H9 (cell line): ENCODE results near the gene CHN1. TPM values are rescaled to one million over a fixed set of nuclear protein-coding genes. Genes with fewer than 3 reads are reported as not detected.

Experiments
- DNase-seq: peaks from one replicate; pipeline ENCODE4 v3.0.0-alpha.2; 2017
- H2AFZ ChIP-seq: one replicate; pipeline ENCODE4 v1.6.1; 2013; ENCODE audit warnings: mild to moderate bottlenecking, low read length, control low read depth, moderate library complexity
- H2AK5ac ChIP-seq: 2 replicates; pipeline ENCODE4 v1.6.1; 2013; ENCODE audit warnings: low read length, control low read depth, mixed read lengths; ENCODE audit not compliant: insufficient read length
- H2BK120ac ChIP-seq: one replicate; pipeline ENCODE4 v1.6.1; 2013; ENCODE audit warnings: low read depth, mild to moderate bottlenecking, low read length, control low read depth, inconsistent platforms; ENCODE audit not compliant: poor library complexity, severe bottlenecking
- H2BK12ac ChIP-seq: 2 replicates; pipeline ENCODE4 v1.6.1; 2013; ENCODE audit warnings: low read length, control low read depth, mixed read lengths, low read depth; ENCODE audit not compliant: insufficient read length
- H2BK15ac ChIP-seq: 2 replicates; pipeline ENCODE4 v1.6.1; 2013; ENCODE audit warnings: low read depth, low read length, control low read depth
- H2BK20ac ChIP-seq: one replicate; pipeline ENCODE4 v1.6.1; 2013; ENCODE audit warnings: low read depth, mild to moderate bottlenecking, low read length, control low read depth, inconsistent platforms; ENCODE audit not compliant: poor library complexity, severe bottlenecking
- H2BK5ac ChIP-seq: 2 replicates; pipeline ENCODE4 v1.6.1; 2013; ENCODE audit warnings: low read length, control low read depth, mixed read lengths; ENCODE audit not compliant: insufficient read length
- H3K14ac ChIP-seq: 2 replicates; pipeline ENCODE4 v1.6.1; 2013; ENCODE audit warnings: low read length, control low read depth; ENCODE audit not compliant: insufficient read depth
- H3K18ac ChIP-seq: 2 replicates; pipeline ENCODE4 v1.6.1; 2013; ENCODE audit warnings: low read depth, mild to moderate bottlenecking, mixed read lengths, low read length, control low read depth; ENCODE audit not compliant: insufficient read length
- H3K23ac ChIP-seq: 2 replicates; pipeline ENCODE4 v1.6.1; 2013; ENCODE audit warnings: low read length, control low read depth, mixed read lengths, low read depth; ENCODE audit not compliant: insufficient read length
- H3K23me2 ChIP-seq: 2 replicates; pipeline ENCODE4 v1.6.1; 2013; ENCODE audit warnings: low read depth, mild to moderate bottlenecking, mixed read lengths, low read length, control low read depth; ENCODE audit not compliant: insufficient read length, poor library complexity, severe bottlenecking
- H3K27ac ChIP-seq: 2 replicates; pipeline ENCODE4 v1.5.1; 2013; ENCODE audit warnings: low read length, control low read depth, mixed read lengths, low read depth; ENCODE audit not compliant: insufficient read length
- H3K27me3 ChIP-seq: 2 replicates; pipeline ENCODE4 v1.6.1; 2013; ENCODE audit warnings: low read length, control low read depth, inconsistent platforms; ENCODE audit not compliant: insufficient read depth
- H3K4ac ChIP-seq: 2 replicates; pipeline ENCODE4 v1.6.1; 2013; ENCODE audit warnings: low read depth, mild to moderate bottlenecking, control low read depth, inconsistent platforms, low read length, moderate library complexity
- H3K4me1 ChIP-seq: 2 replicates; pipeline ENCODE4 v1.6.1; 2013; ENCODE audit warnings: low read length, control low read depth, inconsistent platforms; ENCODE audit not compliant: insufficient read depth
- H3K4me2 ChIP-seq: 2 replicates; pipeline ENCODE4 v1.6.1; 2013; ENCODE audit warnings: low read length, control low read depth, mixed read lengths; ENCODE audit not compliant: insufficient read length, insufficient read depth
- H3K56ac ChIP-seq: 2 replicates; pipeline ENCODE4 v1.6.1; 2013; ENCODE audit warnings: low read depth, mild to moderate bottlenecking, mixed read lengths, low read length, control low read depth; ENCODE audit not compliant: insufficient read length
- H3K79me1 ChIP-seq: 2 replicates; pipeline ENCODE4 v1.6.1; 2013; ENCODE audit warnings: low read depth, mild to moderate bottlenecking, moderate library complexity, low read length, control low read depth, inconsistent platforms; ENCODE audit not compliant: insufficient read depth, poor library complexity, severe bottlenecking
- H3K79me2 ChIP-seq: 2 replicates; pipeline ENCODE4 v1.6.1; 2013; ENCODE audit warnings: low read length, control low read depth, inconsistent platforms; ENCODE audit not compliant: insufficient read depth
- H3K9ac ChIP-seq: 2 replicates; pipeline ENCODE4 v1.6.1; 2013; ENCODE audit warnings: low read length, control low read depth, mixed read lengths; ENCODE audit not compliant: insufficient read length; ENCODE audit errors: extremely low read depth
- H3K9me3 ChIP-seq: one replicate; pipeline ENCODE4 v1.6.1; 2013; ENCODE audit warnings: low read depth, low read length, inconsistent platforms; ENCODE audit not compliant: control insufficient read depth
- H3T11ph ChIP-seq: one replicate; pipeline ENCODE4 v1.6.1; 2013; ENCODE audit warnings: mild to moderate bottlenecking, low read length, control low read depth, inconsistent platforms
- H4K20me1 ChIP-seq: one replicate; pipeline ENCODE4 v1.6.1; 2013; ENCODE audit not compliant: control insufficient read depth, insufficient read length, insufficient read depth
- H4K5ac ChIP-seq: 2 replicates; pipeline ENCODE4 v1.6.1; 2013; ENCODE audit warnings: low read depth, mild to moderate bottlenecking, mixed read lengths, low read length, control low read depth; ENCODE audit not compliant: insufficient read length
- H4K8ac ChIP-seq: replicated peaks from 2 replicates; pipeline ENCODE4 v1.6.1; 2013; ENCODE audit warnings: low read length, control low read depth, mixed read lengths, low read depth; ENCODE audit not compliant: insufficient read length
- H4K91ac ChIP-seq: 2 replicates; pipeline ENCODE4 v1.6.1; 2013; ENCODE audit warnings: low read depth, mild to moderate bottlenecking, moderate library complexity, mixed read lengths, low read length, control low read depth; ENCODE audit not compliant: insufficient read length
- H3K27ac Mint-ChIP-seq, 3 experiments: 2 replicates in 2 of 3; 3 replicates in 1 of 3; pipeline ENCODE4 v1.8.0; 2020 to 2021; ENCODE audit warnings: mixed read lengths in 3 of 3, mild to moderate bottlenecking in 1 of 3, moderate library complexity in 1 of 3
- H3K27me3 Mint-ChIP-seq: 2 replicates; pipeline ENCODE4 v1.8.0; 2021; ENCODE audit warnings: low read depth, mild to moderate bottlenecking, moderate library complexity, mixed read lengths
- H3K36me3 Mint-ChIP-seq, 3 experiments: 2 replicates in 2 of 3; 3 replicates in 1 of 3; pipeline ENCODE4 v1.8.0; 2020 to 2021; ENCODE audit warnings: low read depth in 3 of 3, mixed read lengths in 3 of 3; ENCODE audit not compliant: insufficient read depth in 1 of 3
- H3K4me1 Mint-ChIP-seq, 2 experiments: 2 replicates each; pipeline ENCODE4 v1.8.0; 2020; ENCODE audit warnings: mixed read lengths in 2 of 2
- H3K4me3 Mint-ChIP-seq, 2 experiments: 2 replicates in 1 of 2; 3 replicates in 1 of 2; pipeline ENCODE4 v1.8.0; 2020 to 2021; ENCODE audit warnings: mild to moderate bottlenecking in 2 of 2, mixed read lengths in 2 of 2, moderate library complexity in 1 of 2
- H3K9me3 Mint-ChIP-seq, 2 experiments: 2 replicates in 1 of 2; 3 replicates in 1 of 2; pipeline ENCODE4 v1.8.0; 2020; ENCODE audit warnings: mild to moderate bottlenecking in 2 of 2, mixed read lengths in 2 of 2, moderate library complexity in 1 of 2
- total RNA-seq: library from RNA; stranded (reverse); gene quantifications from 2 replicates; pipeline ENCODE4 v1.2.1, GENCODE V29; 2021
- TF ChIP-seq, protein P1 (sequence below): fragments of 200-600 bp; sonication (generic); conservative IDR thresholded peaks from 3 replicates; pipeline ENCODE4 v1.8.0; 2021; ENCODE audit warnings: antibody characterized with exemption, mild to moderate bottlenecking

The CHN1 gene
- total RNA-seq, 1 experiment from 2014 or later = 33.9 TPM

DNA sequence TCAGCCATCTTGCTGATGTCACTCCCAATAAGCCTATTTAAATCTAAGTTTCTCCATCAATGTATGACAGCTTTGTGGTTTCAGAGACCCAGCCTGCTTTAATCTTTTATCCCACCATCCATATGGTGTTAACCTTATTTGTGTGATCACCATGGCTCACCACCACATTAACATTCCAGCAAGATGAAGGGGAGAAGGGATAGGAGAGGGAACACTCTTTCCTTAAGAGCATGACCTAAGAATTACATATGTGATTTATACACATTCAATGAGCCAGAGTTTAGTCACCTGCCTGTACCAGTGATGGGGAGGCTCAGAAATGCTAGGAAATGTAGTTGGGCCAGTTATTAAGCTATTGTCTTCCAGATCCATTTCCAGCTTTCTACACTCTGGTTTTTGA is 44.5 kb upstream of the CHN1 start:
- Histone ChIP-seq H4K5ac (no peak overlapping the region), H3K9ac (no peak overlapping the region), H2BK15ac (no peak overlapping the region), H3K23me2 (no peaks in the 10 kb centered on the region), H3K9me3 (no peaks in the 10 kb centered on the region), H4K91ac (no peak overlapping the region), H3K14ac (no peak overlapping the region), H2AFZ (no peak overlapping the region), H3K27ac (no peak overlapping the region), H4K8ac (no peak overlapping the region), H4K20me1 (no peaks in the 10 kb centered on the region), H3K18ac (no peak overlapping the region), H3K79me1 (no peaks in the 10 kb centered on the region), H2BK20ac (no peak overlapping the region), H3K23ac (no peak overlapping the region), H3K4me1 (no peaks in the 10 kb centered on the region), H2AK5ac (no peak overlapping the region), H3K56ac (no peak overlapping the region), H3T11ph (no peak overlapping the region), H2BK12ac (no peak overlapping the region), H3K79me2 (no peaks in the 10 kb centered on the region), H3K4me2 (no peak overlapping the region), H2BK5ac (no peak overlapping the region), H3K27me3 (no peaks in the 10 kb centered on the region), H3K4ac (no peak overlapping the region), H2BK120ac (no peak overlapping the region)
- DNase-seq = no peak
- no peak overlapping the region for H3K27ac Mint-ChIP-seq
- H3K4me1 Mint-ChIP-seq = no peaks in the 10 kb centered on the region
- no peaks in the 10 kb centered on the region; the same call in 1 of the 2 replicates for H3K27me3 Mint-ChIP-seq
- no peak overlapping the region for H3K4me3 Mint-ChIP-seq
- TF ChIP-seq, protein P1, sequence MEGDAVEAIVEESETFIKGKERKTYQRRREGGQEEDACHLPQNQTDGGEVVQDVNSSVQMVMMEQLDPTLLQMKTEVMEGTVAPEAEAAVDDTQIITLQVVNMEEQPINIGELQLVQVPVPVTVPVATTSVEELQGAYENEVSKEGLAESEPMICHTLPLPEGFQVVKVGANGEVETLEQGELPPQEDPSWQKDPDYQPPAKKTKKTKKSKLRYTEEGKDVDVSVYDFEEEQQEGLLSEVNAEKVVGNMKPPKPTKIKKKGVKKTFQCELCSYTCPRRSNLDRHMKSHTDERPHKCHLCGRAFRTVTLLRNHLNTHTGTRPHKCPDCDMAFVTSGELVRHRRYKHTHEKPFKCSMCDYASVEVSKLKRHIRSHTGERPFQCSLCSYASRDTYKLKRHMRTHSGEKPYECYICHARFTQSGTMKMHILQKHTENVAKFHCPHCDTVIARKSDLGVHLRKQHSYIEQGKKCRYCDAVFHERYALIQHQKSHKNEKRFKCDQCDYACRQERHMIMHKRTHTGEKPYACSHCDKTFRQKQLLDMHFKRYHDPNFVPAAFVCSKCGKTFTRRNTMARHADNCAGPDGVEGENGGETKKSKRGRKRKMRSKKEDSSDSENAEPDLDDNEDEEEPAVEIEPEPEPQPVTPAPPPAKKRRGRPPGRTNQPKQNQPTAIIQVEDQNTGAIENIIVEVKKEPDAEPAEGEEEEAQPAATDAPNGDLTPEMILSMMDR = no peak
- no peaks in the 10 kb centered on the region; a peak in 1 of 7 replicates for H3K36me3 Mint-ChIP-seq
- peaks cover 0 to 4% of the 10 kb centered on the region in 2 experiments; a peak in 1 of 5 replicates for H3K9me3 Mint-ChIP-seq
